Sigmoid colon (tissue), 7 donors: Measurements from ENCODE around the gene TRIM3. TPM values are rescaled to one million over a fixed set of nuclear protein-coding genes. Genes with fewer than 3 reads are reported as not detected.
A peak's percentile ranks its signal among the peaks of the same experiment; 100 is the strongest.

Source experiments
- DNase-seq: peaks from one replicate; pipeline ENCODE4 v3.0.0-alpha.2; 2019
- H3K27ac ChIP-seq, 4 donors: fragments of 200-600 bp; sonication (generic); one replicate each; pipeline ENCODE4 v1.5.1; 2016 to 2019; ENCODE audit warnings: mild to moderate bottlenecking in 1 of 4
- H3K27me3 ChIP-seq, 3 donors: fragments of 200-600 bp; sonication (generic); one replicate each; pipeline ENCODE4 v1.5.1; 2019; ENCODE audit warnings: mild to moderate bottlenecking in 1 of 3
- H3K36me3 ChIP-seq, 4 donors: fragments of 200-600 bp; sonication (generic); one replicate each; pipeline ENCODE4 v1.5.1; 2016 to 2019
- H3K4me1 ChIP-seq, 4 donors: fragments of 200-600 bp; sonication (generic); one replicate each; pipeline ENCODE4 v1.5.1; 2017 to 2019
- H3K4me3 ChIP-seq, 4 donors: fragments of 200-600 bp; sonication (generic); one replicate each; pipeline ENCODE4 v1.5.1; 2017 to 2019; ENCODE audit warnings: mild to moderate bottlenecking in 2 of 4, moderate library complexity in 1 of 4
- H3K9me3 ChIP-seq, 4 donors: fragments of 200-600 bp in 3 of 4; sonication (generic) in 3 of 4; one replicate each; pipeline versions ENCODE4 v1.5.1 to v1.6.1; 2013 to 2019
- CTCF ChIP-seq, 4 experiments: fragments of 450-650 bp in 3 of 4; fragments of 200-600 bp in 1 of 4; IDR thresholded peaks; one replicate each; pipeline ENCODE4 v1.5.1; 2016 to 2019; ENCODE audit warnings: antibody characterized with exemption in 4 of 4, mild to moderate bottlenecking in 3 of 4, moderate library complexity in 2 of 4
- EP300 ChIP-seq, 4 donors: sonication (generic); formaldehyde crosslinking; IDR thresholded peaks; one replicate each; pipeline ENCODE4 v1.6.1; 2017; ENCODE audit warnings: antibody characterized with exemption in 4 of 4
- POLR2A ChIP-seq, 2 donors: fragments of 450-650 bp; IDR thresholded peaks; one replicate each; pipeline ENCODE4 v1.6.1; 2016; ENCODE audit warnings: antibody characterized with exemption in 2 of 2, mild to moderate bottlenecking in 2 of 2, moderate library complexity in 2 of 2
- POLR2AphosphoS5 ChIP-seq, 4 donors: sonication (generic); formaldehyde crosslinking; IDR thresholded peaks; one replicate each; pipeline ENCODE4 v1.6.1; 2017; ENCODE audit warnings: antibody characterized with exemption in 4 of 4
- WGBS, 2 donors: extraction: QIAGEN DNeasy Blood & Tissue Kit; methylation state at CpG; one replicate each; pipeline ENCODE4 v1.1.7; 2013; 5-methylcytosine and 5-hydroxymethylcytosine counted together
- intact Hi-C: fragments of 100-400 bp; cut with DNase I; formaldehyde crosslinking; loops from one replicate; pipeline ENCODE4 v1.15.1; 2023
- polyA plus RNA-seq, 3 donors: library from polyadenylated mRNA; stranded (reverse); fragments of 200-250 nt; gene quantifications; one replicate each; pipeline ENCODE4 v1.2.3, GENCODE V29; 2013
- total RNA-seq, 4 donors: library from RNA; depleted of rRNA; stranded (reverse); fragments of >200 nt; gene quantifications; one replicate each; pipeline ENCODE4 v1.1.0, GENCODE V29; 2016
- donor health status: healthy with polysubstance abuse.
- donor health status: Bipolar disorder and iron deficiency.
- donor health status: healthy.

TRIM3 gene
- total and polyA plus RNA-seq, 7 donors = 14.6 to 27.1 (median 19.8) TPM

DNA sequence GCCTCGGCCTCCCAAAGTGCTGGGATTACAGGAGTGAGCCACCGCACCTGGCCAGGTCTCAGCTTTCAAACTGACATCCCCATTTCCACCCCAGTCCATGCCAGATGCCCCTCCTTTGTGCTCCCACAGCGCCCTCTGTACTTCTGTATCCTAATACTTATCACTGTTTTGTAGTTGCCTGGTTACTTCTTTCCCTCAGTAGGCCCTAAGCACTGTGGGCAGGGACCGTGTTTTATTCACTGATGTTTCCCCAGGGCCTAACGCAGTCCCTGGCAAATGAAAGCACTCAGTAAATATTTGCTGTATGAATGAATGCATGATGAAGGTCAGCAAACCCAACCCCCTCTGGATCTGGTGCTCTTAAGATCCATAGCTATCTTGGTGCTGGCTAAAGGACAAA lies 2.2 kb upstream of the TRIM3 start:
- no peak for DNase-seq
- peaks cover 0 to 52% (median 35%) of the 10 kb centered on the region in 4 donors for H3K4me1 ChIP-seq
- TF ChIP-seq POLR2AphosphoS5 (IDR thresholded peaks at IDR 0.05) (no peak), EP300 (IDR thresholded peaks at IDR 0.05) (no peak), POLR2A (IDR thresholded peaks at IDR 0.05) (no peak), CTCF (IDR thresholded peaks at IDR 0.05) (no peak)
- WGBS, 2 donors = 47 to 76% methylated on average over 5 of the region's 5 CpGs
- no peaks in the 10 kb centered on the region for H3K9me3 ChIP-seq
- H3K4me3 ChIP-seq = no peak overlapping the region
- intact Hi-C loops = loop anchor here (10.0 kb wide), 1 partner anchor 791 kb away; the partner anchor contains the start of genes TRIM22 and TRIM5
- H3K27me3 ChIP-seq = no peaks in the 10 kb centered on the region
- no peak overlapping the region for H3K27ac ChIP-seq
- peaks cover 9 to 27% (median 15%) of the 10 kb centered on the region in 4 donors for H3K36me3 ChIP-seq

- 55 to 76% methylated on average over 3 of the region's 3 CpGs for WGBS, 2 donors
- Histone ChIP-seq H3K9me3 (no peaks in the 10 kb centered on the region), H3K4me3 (no peak overlapping the region), H3K36me3 (peaks cover 9 to 27% (median 15%) of the 10 kb centered on the region in 4 donors), H3K4me1 (peaks cover 0 to 42% (median 26%) of the 10 kb centered on the region in 4 donors), H3K27me3 (no peaks in the 10 kb centered on the region), H3K27ac (peak overlapping the region; percentile 88 to 98 (median 96))
- intact Hi-C loops = loop anchor here (5.0 to 10.0 kb wide), 3 partner anchors 58 to 790 kb away; partner anchors contain the start of genes APBB1, FHIP1B, TRIM22 and TRIM5
- TF ChIP-seq POLR2AphosphoS5 (IDR thresholded peaks at IDR 0.05) = no peak
- TF ChIP-seq POLR2A (IDR thresholded peaks at IDR 0.05) = no peak
- no peak for TF ChIP-seq CTCF (IDR thresholded peaks at IDR 0.05)
- no peak for DNase-seq
Observed at GRCh38 chr11:6474806-6475500, 1.2 kb upstream of the TRIM3 start.

DNA sequence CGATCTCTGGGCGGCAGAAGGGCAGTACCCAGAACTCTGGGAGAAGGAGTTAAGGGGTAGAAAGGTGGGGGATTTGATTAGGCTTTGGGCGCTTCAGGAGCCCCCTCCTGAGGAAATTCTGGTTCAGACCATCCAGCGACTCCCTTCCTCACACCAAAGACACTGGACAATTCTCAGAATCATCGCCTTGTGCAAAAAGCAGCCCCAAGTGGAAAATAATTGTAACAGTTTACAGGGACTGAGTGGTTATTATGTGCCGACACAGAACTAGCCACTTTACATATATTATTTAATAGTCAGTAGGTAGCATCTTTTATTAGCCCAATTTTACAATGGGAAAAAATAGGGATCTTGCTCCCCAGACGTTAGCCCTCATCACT lies 662 bp upstream of the TRIM3 start:
- no peak for DNase-seq
- WGBS, 2 donors = 14 to 34% methylated on average over 7 of the region's 7 CpGs
- H3K4me3 ChIP-seq = peak overlapping the region; percentile 49 to 85 (median 82)
- H3K4me1 ChIP-seq = peaks cover 0 to 40% (median 26%) of the 10 kb centered on the region in 4 donors
- no peaks in the 10 kb centered on the region for H3K27me3 ChIP-seq
- peak overlapping the region; percentile 88 to 98 (median 96) for H3K27ac ChIP-seq
- TF ChIP-seq EP300 (IDR thresholded peaks at IDR 0.05) (no peak), POLR2AphosphoS5 (IDR thresholded peaks at IDR 0.05) (no peak), CTCF (IDR thresholded peaks at IDR 0.05) (no peak), POLR2A (IDR thresholded peaks at IDR 0.05) (no peak)
- no peaks in the 10 kb centered on the region for H3K9me3 ChIP-seq
- peaks cover 9 to 27% (median 15%) of the 10 kb centered on the region in 4 donors for H3K36me3 ChIP-seq
- intact Hi-C loops = loop anchor here (5.0 to 10.0 kb wide), 3 partner anchors 57 to 790 kb away; partner anchors contain the start of genes APBB1, FHIP1B, TRIM22 and TRIM5

- Histone ChIP-seq H3K27ac (peak overlapping the region; percentile 88 to 98 (median 96)), H3K36me3 (peaks cover 3 to 15% (median 6%) of the 10 kb centered on the region in 4 donors), H3K4me1 (peaks cover 0 to 43% (median 36%) of the 10 kb centered on the region in 4 donors), H3K4me3 (peak overlapping the region; percentile 74 to 85 (median 82)), H3K9me3 (no peaks in the 10 kb centered on the region), H3K27me3 (no peaks in the 10 kb centered on the region)
- intact Hi-C loops = loop anchor here (5.0 to 10.0 kb wide), 3 partner anchors 56 to 788 kb away; partner anchors contain the start of genes APBB1, FHIP1B, TRIM22 and TRIM5
- DNase-seq = no peak
- TF ChIP-seq CTCF (IDR thresholded peaks at IDR 0.05) (no peak), EP300 (IDR thresholded peaks at IDR 0.05) (no peak), POLR2A (IDR thresholded peaks at IDR 0.05) (no peak), POLR2AphosphoS5 (IDR thresholded peaks at IDR 0.05) (no peak)
- WGBS, 2 donors = 60 to 65% methylated on average over 1 of the region's 1 CpG
Observed at GRCh38 chr11:6472934-6473333, 807 bp downstream of the TRIM3 start.
